Esophagus squamous epithelium (tissue), 4 donors: ENCODE data around the gene KLF16.

Source experiments
- POLR2A ChIP-seq, 4 donors: fragments of 450-650 bp; IDR thresholded peaks; one replicate each; pipeline ENCODE4 v1.6.1; 2017; ENCODE audit warnings: antibody characterized with exemption in 4 of 4, mild to moderate bottlenecking in 4 of 4, moderate library complexity in 3 of 4
- TF ChIP-seq, protein P1 (sequence below), 6 experiments: fragments of 450-650 bp in 4 of 6; fragments of 200-600 bp in 2 of 6; sonication (generic) in 2 of 6; IDR thresholded peaks; one replicate each; pipeline ENCODE4 v1.5.1; 2016 to 2019; ENCODE audit warnings: antibody characterized with exemption in 6 of 6, mild to moderate bottlenecking in 4 of 6, moderate library complexity in 4 of 6

DNA sequence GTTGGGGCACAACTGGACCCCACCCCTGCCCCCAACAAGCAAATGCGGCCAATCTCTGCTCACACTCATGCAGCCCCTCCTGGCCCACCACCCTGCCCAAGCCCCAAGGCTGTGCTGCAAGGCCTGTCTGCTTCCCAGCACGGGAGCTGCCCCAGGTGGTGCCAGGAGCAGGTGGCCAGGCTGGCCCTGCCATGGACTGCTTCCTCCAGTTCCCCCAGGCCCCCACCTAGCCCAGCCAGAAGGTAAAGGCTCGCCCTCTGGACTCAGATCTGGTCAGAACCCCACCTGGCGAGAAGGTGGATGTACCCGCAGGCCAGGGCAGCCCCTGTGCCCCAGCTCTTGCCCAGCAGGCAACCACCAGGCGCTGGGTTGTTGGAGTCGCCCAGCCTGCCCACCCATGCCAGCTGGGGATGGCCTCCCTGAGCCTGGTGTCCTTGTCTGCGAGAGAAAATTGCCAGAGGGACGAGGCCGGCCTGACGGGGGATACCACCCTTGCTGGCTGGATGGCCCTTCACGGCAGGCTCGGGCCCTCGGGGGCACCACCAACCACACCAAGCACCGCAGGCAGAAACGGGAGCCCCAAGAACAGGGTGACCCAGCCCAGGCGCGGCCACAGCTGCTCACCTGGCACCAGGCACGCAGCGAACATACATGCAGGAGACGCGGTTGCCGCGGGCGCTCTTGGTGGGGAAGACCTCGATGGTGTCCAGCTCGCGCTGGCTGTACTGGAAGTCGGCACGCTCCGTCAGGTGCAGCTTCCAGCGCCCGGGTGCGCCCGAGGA, 17.4 kb upstream of the KLF16 start:
- TF ChIP-seq, protein P1, sequence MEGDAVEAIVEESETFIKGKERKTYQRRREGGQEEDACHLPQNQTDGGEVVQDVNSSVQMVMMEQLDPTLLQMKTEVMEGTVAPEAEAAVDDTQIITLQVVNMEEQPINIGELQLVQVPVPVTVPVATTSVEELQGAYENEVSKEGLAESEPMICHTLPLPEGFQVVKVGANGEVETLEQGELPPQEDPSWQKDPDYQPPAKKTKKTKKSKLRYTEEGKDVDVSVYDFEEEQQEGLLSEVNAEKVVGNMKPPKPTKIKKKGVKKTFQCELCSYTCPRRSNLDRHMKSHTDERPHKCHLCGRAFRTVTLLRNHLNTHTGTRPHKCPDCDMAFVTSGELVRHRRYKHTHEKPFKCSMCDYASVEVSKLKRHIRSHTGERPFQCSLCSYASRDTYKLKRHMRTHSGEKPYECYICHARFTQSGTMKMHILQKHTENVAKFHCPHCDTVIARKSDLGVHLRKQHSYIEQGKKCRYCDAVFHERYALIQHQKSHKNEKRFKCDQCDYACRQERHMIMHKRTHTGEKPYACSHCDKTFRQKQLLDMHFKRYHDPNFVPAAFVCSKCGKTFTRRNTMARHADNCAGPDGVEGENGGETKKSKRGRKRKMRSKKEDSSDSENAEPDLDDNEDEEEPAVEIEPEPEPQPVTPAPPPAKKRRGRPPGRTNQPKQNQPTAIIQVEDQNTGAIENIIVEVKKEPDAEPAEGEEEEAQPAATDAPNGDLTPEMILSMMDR (IDR thresholded peaks at IDR 0.05) = no peak
- no peak for TF ChIP-seq POLR2A (IDR thresholded peaks at IDR 0.05)
